ENCODE results near the gene PLAGL1. TPM values are rescaled to one million over a fixed set of nuclear protein-coding genes. Genes with fewer than 3 reads are reported as not detected.

The PLAGL1 gene
- total RNA-seq, 2 donors from 2014 or later: 14.3 to 16.6 TPM

DNA sequence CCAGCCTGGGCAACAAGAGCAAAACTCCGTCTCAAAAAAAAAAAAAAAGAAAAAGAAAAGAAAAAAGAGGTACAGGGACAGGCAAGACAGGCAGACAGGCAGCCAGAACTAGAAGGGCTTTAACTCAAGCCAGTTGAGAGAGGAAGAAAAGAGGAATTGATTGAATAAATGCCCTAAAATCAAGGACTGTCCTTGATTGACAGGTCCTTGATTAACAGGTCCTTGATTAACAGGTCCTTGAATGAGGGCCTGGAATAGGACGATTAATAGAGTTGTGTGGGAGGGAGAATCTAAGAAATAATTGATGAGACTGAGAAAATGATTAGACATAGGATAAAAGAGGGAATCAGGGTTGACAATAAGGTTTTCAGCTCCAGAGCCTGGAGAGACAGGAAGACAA, 107.7 kb downstream of the PLAGL1 start:
- intact Hi-C loops (cut with DNase I): no loop called here
- no peak for DNase-seq
- no peak for ATAC-seq

- ATAC-seq (no peak), DNase-seq (no peak)
- intact Hi-C loops (cut with DNase I): no loop called here
Measured at GRCh38 chr6:143896126-143896860, 111.8 kb downstream of the PLAGL1 start.

- no peak for DNase-seq
- ATAC-seq: no peak
- intact Hi-C loops (cut with DNase I): no loop called here
Measured at GRCh38 chr6:143894655-143895054, 113.4 kb downstream of the PLAGL1 start.

Other genes starting within 250 kb of the PLAGL1 start
- 10 to 100 TPM; 13.1 to 20.0 TPM for gene LTV1, start 164.9 kb downstream of the PLAGL1 start, total RNA-seq
- not detected for gene ZC2HC1B, start 143.8 kb downstream of the PLAGL1 start, total RNA-seq
- gene SF3B5, start 87.3 kb upstream of the PLAGL1 start, total RNA-seq: 100 to 1,000 TPM; 117 to 122 TPM
- gene STX11, start 142.3 kb upstream of the PLAGL1 start, total RNA-seq: 10 to 100 TPM; 11.3 to 11.4 TPM

Measured in left cardiac atrium (tissue), 4 donors.